Subcutaneous abdominal adipose tissue (tissue), 5 donors: Measurements from ENCODE around the gene ATP8B4.
A peak's percentile ranks its signal among the peaks of the same experiment; 100 is the strongest.
"Not testable (repeated sequence)": the region's sequence is repeated elsewhere in the genome, so short reads cannot be mapped to it uniquely, and the experiment has no call there.

Source experiments
- H3K27ac ChIP-seq: one replicate; pipeline ENCODE4 v1.7.0; 2013; ENCODE audit warnings: low read depth, mild to moderate bottlenecking, inconsistent platforms, low read length, moderate library complexity
- H3K27me3 ChIP-seq, 5 donors: one replicate each; pipeline ENCODE4 v1.7.0; 2013; ENCODE audit warnings: low read length in 5 of 5, inconsistent platforms in 1 of 5; ENCODE audit not compliant: control insufficient read depth in 5 of 5, insufficient read depth in 4 of 5
- H3K36me3 ChIP-seq, 5 donors: one replicate each; pipeline ENCODE4 v1.7.0; 2013; ENCODE audit warnings: low read length in 5 of 5; ENCODE audit not compliant: control insufficient read depth in 5 of 5, insufficient read depth in 5 of 5
- H3K4me1 ChIP-seq, 5 donors: one replicate each; pipeline ENCODE4 v1.7.0; 2013; ENCODE audit warnings: low read length in 5 of 5, mild to moderate bottlenecking in 3 of 5, moderate library complexity in 1 of 5; ENCODE audit not compliant: control insufficient read depth in 5 of 5, insufficient read depth in 5 of 5
- H3K4me3 ChIP-seq, 5 donors: one replicate each; pipeline ENCODE4 v1.7.0; 2013; ENCODE audit warnings: low read length in 5 of 5, low read depth in 1 of 5
- H3K9ac ChIP-seq, 5 donors: one replicate each; pipeline ENCODE4 v1.7.0; 2013; ENCODE audit warnings: low read length in 5 of 5, mild to moderate bottlenecking in 4 of 5, moderate library complexity in 3 of 5
- H3K9me3 ChIP-seq, 5 donors: one replicate each; pipeline ENCODE4 v1.7.0; 2013; ENCODE audit warnings: low read length in 5 of 5; ENCODE audit not compliant: control insufficient read depth in 5 of 5
- donor health status: healthy.
- donor health status: healthy.
- donor health status: healthy.
- donor health status: healthy.
- donor health status: healthy.

Gene ATP8B4

DNA sequence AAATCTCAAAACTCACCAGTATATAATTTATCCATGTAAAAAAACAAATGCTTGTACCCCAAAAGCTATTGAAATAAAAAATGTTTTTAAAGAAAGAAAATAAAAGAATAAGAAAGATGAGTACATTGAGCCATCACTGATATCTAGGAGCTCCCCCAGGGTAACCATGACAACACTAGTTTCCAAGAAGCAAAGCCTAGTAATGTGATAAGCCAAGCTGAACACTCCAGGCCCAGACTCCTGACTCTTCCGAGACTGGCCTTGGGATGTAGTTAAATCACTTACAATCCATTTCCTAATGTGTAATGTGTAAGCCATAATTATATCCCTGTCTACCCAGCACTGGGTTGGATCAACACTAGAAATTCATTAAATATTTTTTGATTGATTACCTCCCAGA, 21.1 kb upstream of the ATP8B4 start:
- no peak overlapping the region for H3K27ac ChIP-seq
- H3K9me3 ChIP-seq: no peaks in the 10 kb centered on the region
- no peaks in the 10 kb centered on the region for H3K27me3 ChIP-seq
- peaks cover 0 to 3% (median 0%) of the 10 kb centered on the region in 5 donors for H3K4me1 ChIP-seq
- H3K4me3 ChIP-seq: no peak overlapping the region
- no peak overlapping the region for H3K9ac ChIP-seq
- no peaks in the 10 kb centered on the region for H3K36me3 ChIP-seq

DNA sequence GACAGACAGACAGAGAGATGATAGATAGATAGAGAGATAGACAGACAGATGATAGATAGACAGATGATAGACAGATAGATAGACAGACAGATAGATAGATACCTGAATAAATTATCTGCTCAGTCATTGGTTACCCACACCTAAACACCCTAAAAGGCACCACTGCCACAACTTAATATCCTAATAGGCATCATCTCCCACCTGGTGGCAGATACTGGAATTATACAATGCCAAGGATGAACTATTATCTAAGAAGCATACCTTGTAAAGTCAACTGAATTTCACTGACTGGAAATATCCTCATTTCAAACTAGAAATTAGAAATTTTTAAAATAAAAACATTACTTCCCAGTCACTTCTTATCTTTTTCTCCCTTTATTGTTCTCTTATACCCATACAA, 19.4 kb upstream of the ATP8B4 start:
- Histone ChIP-seq H3K27me3 (no peaks in the 10 kb centered on the region), H3K27ac (no peak overlapping the region), H3K4me3 (no peak overlapping the region), H3K9ac (no peak overlapping the region), H3K9me3 (no peaks in the 10 kb centered on the region), H3K4me1 (peaks cover 0 to 14% (median 9%) of the 10 kb centered on the region in 5 donors), H3K36me3 (no peaks in the 10 kb centered on the region)

DNA sequence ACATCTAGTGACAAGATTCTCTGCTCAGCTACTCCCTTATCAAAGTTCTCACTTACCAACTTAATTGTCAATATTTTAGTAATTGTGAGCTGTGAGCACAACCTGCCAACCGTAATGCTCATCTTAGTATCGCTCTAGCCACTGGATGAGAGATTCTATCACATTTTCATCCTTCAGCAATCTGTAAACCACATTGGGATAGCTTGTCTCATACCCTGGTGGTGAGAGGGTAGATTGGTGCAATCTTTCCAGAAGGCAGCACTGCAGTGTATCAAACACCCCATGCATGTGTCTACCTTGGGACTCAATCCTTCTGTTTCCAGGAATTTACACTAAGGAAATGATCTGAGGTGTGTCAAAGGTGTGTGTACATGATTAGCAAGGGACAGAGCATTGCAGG, 18.9 kb upstream of the ATP8B4 start:
- Histone ChIP-seq H3K36me3 (no peaks in the 10 kb centered on the region), H3K9ac (no peak overlapping the region), H3K27ac (no peak overlapping the region), H3K27me3 (no peaks in the 10 kb centered on the region), H3K9me3 (no peaks in the 10 kb centered on the region), H3K4me3 (no peak overlapping the region), H3K4me1 (peaks cover 0 to 14% (median 9%) of the 10 kb centered on the region in 5 donors)

DNA sequence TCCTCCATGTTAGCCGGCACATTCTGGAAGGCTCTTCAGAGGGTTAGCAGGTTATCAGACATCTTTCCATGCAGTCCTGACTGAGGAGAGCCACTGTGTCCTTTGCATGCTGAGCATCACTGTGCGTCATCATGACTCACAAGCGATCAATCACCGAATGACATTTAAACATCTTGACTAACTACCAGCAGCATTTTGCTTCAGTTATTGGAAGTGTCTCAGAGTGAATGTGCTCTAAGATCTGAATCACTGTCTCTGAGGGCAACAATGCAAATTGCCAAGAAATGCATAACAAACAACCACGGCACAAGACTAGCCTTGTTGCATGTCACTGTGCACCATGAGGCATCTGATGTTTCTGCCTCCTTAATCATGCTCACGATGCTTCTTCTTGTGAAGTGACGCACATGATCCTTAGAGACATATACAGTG, 18.3 kb upstream of the ATP8B4 start:
- Histone ChIP-seq H3K27ac (peak overlapping the region; percentile 33), H3K4me1 (peaks cover 0 to 14% (median 9%) of the 10 kb centered on the region in 5 donors), H3K36me3 (no peaks in the 10 kb centered on the region), H3K4me3 (no peak overlapping the region), H3K9ac (no peak overlapping the region), H3K27me3 (no peaks in the 10 kb centered on the region), H3K9me3 (no peaks in the 10 kb centered on the region)

DNA sequence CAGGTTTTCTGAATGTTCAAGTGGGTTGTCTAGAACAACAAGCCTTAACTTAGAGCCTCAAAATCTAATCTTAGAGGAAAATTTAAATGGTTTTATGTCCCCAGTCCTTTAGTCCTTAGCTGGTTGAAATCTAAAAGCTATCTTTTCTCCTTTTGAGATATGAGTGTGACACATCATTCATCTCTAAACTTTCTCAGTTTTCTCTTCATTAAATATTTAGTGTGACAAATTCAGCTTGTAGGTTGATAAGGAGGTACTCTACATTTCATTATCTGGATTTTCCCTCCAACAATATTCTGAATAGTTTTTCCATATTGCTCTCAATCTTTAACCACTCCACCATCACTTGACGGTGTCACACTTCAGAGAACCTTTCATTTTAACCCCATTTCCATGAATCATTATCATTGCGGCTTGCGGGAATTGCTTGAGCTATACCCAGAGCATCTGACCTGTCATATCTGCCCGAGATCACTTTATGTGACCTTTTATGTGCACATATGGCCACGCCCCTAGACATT, 16.1 kb upstream of the ATP8B4 start:
- Histone ChIP-seq H3K4me1 (peaks cover 0 to 14% (median 7%) of the 10 kb centered on the region in 5 donors), H3K9ac (no peak overlapping the region), H3K9me3 (no peaks in the 10 kb centered on the region), H3K27ac (no peak overlapping the region), H3K4me3 (no peak overlapping the region), H3K27me3 (no peaks in the 10 kb centered on the region), H3K36me3 (no peaks in the 10 kb centered on the region)

DNA sequence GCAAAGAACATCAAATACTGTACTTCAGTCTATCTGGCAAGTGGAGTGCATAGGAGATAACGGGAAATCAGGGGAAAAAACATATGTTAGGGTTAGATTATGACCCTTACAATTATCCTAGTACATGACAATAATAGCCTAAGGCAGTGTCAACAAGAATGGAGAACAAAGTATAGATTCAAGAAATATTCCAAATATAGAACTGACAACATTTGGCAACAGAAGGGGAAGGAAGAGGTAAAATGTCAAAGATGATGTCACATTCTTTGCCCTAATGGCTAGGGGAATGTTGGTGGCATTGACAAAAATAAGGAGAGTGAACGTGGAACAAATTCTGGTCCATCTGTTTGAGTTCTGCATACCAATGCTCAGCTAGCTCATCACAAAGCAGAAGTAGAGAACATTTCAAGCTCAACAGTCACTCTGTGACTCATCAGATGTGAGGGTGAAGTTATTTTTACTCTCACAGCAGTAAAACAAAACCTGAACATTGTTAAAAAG, 15.5 kb upstream of the ATP8B4 start:
- Histone ChIP-seq H3K9me3 (no peaks in the 10 kb centered on the region), H3K4me3 (no peak overlapping the region), H3K4me1 (peaks cover 0 to 14% (median 7%) of the 10 kb centered on the region in 5 donors), H3K9ac (no peak overlapping the region), H3K27ac (no peak overlapping the region), H3K36me3 (no peaks in the 10 kb centered on the region), H3K27me3 (no peaks in the 10 kb centered on the region)

DNA sequence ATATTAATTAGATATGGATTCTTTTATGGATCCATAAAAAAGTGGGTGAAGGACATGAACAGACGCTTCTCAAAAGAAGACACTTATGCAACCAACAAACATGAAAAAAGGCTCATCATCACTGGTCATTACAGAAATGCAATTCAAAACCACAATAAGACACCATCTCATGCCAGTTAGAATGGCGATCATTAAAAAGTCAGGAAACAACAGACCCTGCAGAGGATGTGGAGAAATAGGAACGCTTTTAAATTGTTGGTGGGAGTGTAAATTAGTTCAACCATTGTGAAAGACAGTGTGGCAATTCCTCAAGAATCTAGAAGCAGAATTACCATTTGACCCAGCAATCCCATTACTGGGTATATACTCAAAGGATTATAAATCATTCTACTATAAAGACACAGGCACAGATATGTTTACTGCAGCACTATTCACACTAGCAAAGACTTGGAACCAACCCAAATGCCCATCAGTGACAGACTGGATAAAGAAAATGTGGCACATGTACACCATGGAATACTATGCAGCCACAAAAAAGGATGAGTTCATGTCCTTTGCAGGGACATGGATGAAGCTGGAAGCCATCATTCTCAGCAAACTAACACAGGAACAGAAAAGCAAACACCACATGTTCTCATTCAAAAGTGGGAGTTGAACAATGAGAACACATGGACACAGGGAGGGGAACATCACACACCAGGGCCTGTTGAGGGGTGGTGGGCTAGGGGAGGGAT, 13.4 kb upstream of the ATP8B4 start:
- H3K27ac ChIP-seq, H3K27me3 ChIP-seq, H3K9ac ChIP-seq, H3K9me3 ChIP-seq, H3K36me3 ChIP-seq, H3K4me3 ChIP-seq: not testable (repeated sequence)
- H3K4me1 ChIP-seq: peaks cover 0 to 14% (median 7%) of the 10 kb centered on the region in 5 donors

DNA sequence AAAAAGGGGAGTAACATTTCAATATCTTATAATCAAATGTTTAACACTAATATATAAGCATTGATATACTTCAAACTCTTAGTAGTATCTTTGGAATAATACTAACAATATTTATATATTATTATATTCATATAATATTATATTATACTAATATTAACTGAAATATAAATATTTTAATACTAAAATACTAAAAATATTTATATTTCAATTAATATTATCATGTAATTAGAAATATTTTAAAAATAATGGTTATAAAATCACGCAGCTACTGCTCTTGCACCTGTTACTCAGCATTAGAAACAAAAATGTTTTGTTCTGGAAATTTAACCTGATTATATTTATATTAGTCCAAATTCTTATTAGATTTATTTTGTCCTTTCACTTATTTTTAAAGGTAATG, 12.6 kb upstream of the ATP8B4 start:
- Histone ChIP-seq H3K9ac (no peak overlapping the region), H3K27ac (no peak overlapping the region), H3K36me3 (no peaks in the 10 kb centered on the region), H3K27me3 (no peaks in the 10 kb centered on the region), H3K4me3 (no peak overlapping the region), H3K4me1 (peaks cover 0 to 14% (median 7%) of the 10 kb centered on the region in 5 donors), H3K9me3 (no peaks in the 10 kb centered on the region)

DNA sequence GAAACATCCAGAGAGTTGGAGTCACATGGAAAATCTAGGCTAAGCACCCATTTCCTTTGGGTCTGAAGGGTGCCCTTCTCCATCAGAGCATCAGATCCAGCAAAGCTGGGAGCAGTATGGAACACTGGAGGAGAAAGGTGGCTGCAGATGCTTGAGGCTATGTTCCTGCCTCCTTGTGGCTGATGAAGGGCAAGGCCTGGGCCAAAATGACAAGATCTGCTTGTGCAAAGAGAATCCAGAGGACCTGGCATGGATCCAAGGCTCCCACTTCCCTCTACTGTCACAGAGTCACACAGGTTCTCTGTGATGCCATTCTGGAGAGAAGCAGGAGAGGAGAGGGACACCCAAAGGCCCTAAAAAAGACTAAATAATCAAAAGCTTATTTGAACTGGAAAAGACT, 9.2 kb upstream of the ATP8B4 start:
- H3K9ac ChIP-seq: no peak overlapping the region
- H3K4me1 ChIP-seq: no peaks in the 10 kb centered on the region
- H3K36me3 ChIP-seq: no peaks in the 10 kb centered on the region
- H3K27ac ChIP-seq: no peak overlapping the region
- peaks cover 0 to 8% (median 3%) of the 10 kb centered on the region in 5 donors for H3K9me3 ChIP-seq
- no peaks in the 10 kb centered on the region for H3K27me3 ChIP-seq
- no peak overlapping the region for H3K4me3 ChIP-seq

DNA sequence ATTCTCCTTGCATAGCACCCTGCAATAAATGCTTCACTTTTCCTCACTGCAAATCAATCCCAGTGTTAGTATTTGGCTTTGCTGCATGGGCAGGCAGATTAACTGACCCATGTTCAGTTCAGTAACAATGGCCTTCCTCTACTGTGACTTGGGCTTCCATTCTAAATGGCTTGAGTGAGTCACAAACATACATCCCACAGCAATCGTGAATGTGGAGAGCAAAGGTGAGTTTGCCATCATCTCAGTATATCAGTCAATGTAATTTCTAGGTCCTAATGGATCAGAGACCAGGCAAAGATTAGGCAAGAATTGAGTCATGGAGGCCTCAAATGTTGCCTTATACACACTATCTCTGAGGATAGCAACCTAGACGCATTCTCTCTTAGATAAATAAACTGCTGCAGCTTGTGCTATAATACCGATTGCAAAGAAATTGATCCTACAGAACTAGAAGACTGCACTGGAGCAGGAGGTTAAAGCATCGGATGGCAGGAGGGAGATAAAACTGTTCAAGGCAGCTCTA, 8.3 kb upstream of the ATP8B4 start:
- Histone ChIP-seq H3K27me3 (no peaks in the 10 kb centered on the region), H3K4me3 (no peak overlapping the region), H3K4me1 (no peaks in the 10 kb centered on the region), H3K27ac (no peak overlapping the region), H3K9ac (no peak overlapping the region), H3K9me3 (peaks cover 0 to 8% (median 3%) of the 10 kb centered on the region in 5 donors), H3K36me3 (no peaks in the 10 kb centered on the region)
